Hepatocyte (in vitro differentiated cells): ENCODE results near the gene ABCF2. TPM values are rescaled to one million over a fixed set of nuclear protein-coding genes. Genes with fewer than 3 reads are reported as not detected.

Source experiments
- DNase-seq: peaks from one replicate; pipeline ENCODE4 v3.0.0-alpha.2; 2016; ENCODE audit warnings: low spot score
- H2AFZ ChIP-seq: fragments of 200-600 bp; sonication (generic); 2 replicates; pipeline ENCODE4 v1.6.0; 2016; ENCODE audit warnings: antibody characterized with exemption, mild to moderate bottlenecking
- H3K27ac ChIP-seq: fragments of 200-600 bp; sonication (generic); 2 replicates; pipeline ENCODE4 v1.5.1; 2016; ENCODE audit warnings: mild to moderate bottlenecking
- H3K27me3 ChIP-seq: fragments of 200-600 bp; sonication (generic); 2 replicates; pipeline ENCODE4 v1.6.1; 2016
- H3K36me3 ChIP-seq: fragments of 200-600 bp; sonication (generic); replicated peaks from 2 replicates; pipeline ENCODE4 v1.5.1; 2016; ENCODE audit warnings: low read depth; ENCODE audit not compliant: insufficient read depth
- H3K4me1 ChIP-seq: fragments of 200-600 bp; sonication (generic); 2 replicates; pipeline ENCODE4 v1.5.1; 2016; ENCODE audit warnings: mild to moderate bottlenecking, moderate library complexity; ENCODE audit not compliant: insufficient read depth
- H3K4me2 ChIP-seq: fragments of 200-600 bp; sonication (generic); 2 replicates; pipeline ENCODE4 v1.6.0; 2016
- H3K4me3 ChIP-seq: fragments of 200-600 bp; sonication (generic); 2 replicates; pipeline ENCODE4 v1.5.1; 2016; ENCODE audit warnings: mild to moderate bottlenecking
- H3K79me2 ChIP-seq: fragments of 200-600 bp; sonication (generic); 2 replicates; pipeline ENCODE4 v1.6.0; 2017; ENCODE audit warnings: mild to moderate bottlenecking
- H3K9me2 ChIP-seq: fragments of 200-600 bp; sonication (generic); replicated peaks from 2 replicates; pipeline ENCODE4 v1.6.0; 2017; ENCODE audit warnings: mild to moderate bottlenecking; ENCODE audit not compliant: insufficient read depth
- H3K9me3 ChIP-seq: fragments of 200-600 bp; sonication (generic); 2 replicates; pipeline ENCODE4 v1.5.1; 2016; ENCODE audit warnings: low read depth, mild to moderate bottlenecking
- H4K20me1 ChIP-seq: fragments of 200-600 bp; sonication (generic); 2 replicates; pipeline ENCODE4 v1.6.0; 2016; ENCODE audit warnings: mild to moderate bottlenecking; ENCODE audit not compliant: insufficient read depth, poor library complexity, severe bottlenecking
- EZH2 ChIP-seq: fragments of 200-600 bp; sonication (generic); IDR thresholded peaks from 2 replicates; pipeline ENCODE4 v1.6.1; 2016; ENCODE audit warnings: antibody characterized with exemption, mild to moderate bottlenecking, borderline replicate concordance
- EZH2phosphoT487 ChIP-seq: fragments of 200-600 bp; sonication (generic); IDR thresholded peaks from one replicate; pipeline ENCODE4 v1.6.1; 2018; ENCODE audit warnings: antibody characterized with exemption, mild to moderate bottlenecking, low read depth, moderate library complexity; ENCODE audit not compliant: unreplicated experiment, severe bottlenecking
- WGBS: methylation state at CpG from one replicate; pipeline ENCODE4 v1.1.6; 2016; ENCODE audit warnings: low lambda C conversion rate; ENCODE audit errors: missing lambda C conversion rate; 5-methylcytosine and 5-hydroxymethylcytosine counted together
- polyA plus RNA-seq: library from polyadenylated mRNA; unstranded; fragments of >200 nt; fragmentation: Nextera tagmentation; extraction: Ambion mirVana; gene quantifications from 2 replicates; pipeline ENCODE4 v1.2.1, GENCODE V29; 2016
- total RNA-seq: library from RNA; depleted of rRNA; stranded (reverse); fragments of >200 nt; gene quantifications from 2 replicates; pipeline ENCODE4 v1.2.3, GENCODE V29; 2014
- TF ChIP-seq, protein P1 (sequence below): fragments of 200-600 bp; sonication (generic); IDR thresholded peaks from 2 replicates; pipeline ENCODE4 v1.5.1; 2016; ENCODE audit warnings: antibody characterized with exemption, mild to moderate bottlenecking; ENCODE audit not compliant: poor library complexity

The ABCF2 gene
- total and polyA plus RNA-seq, 2 experiments from 2014 or later: 25.6 to 35.3 TPM

- H2AFZ ChIP-seq: no peak overlapping the region
- H3K27me3 ChIP-seq: no peaks in the 10 kb centered on the region
- peak overlapping the region; percentile 93 for H3K4me2 ChIP-seq
- WGBS: 11% methylated on average over 26 of the region's 60 CpGs
- peaks cover 38% of the 10 kb centered on the region for H3K79me2 ChIP-seq
- no peaks in the 10 kb centered on the region for H3K36me3 ChIP-seq
- H3K9me3 ChIP-seq: no peaks in the 10 kb centered on the region
- H3K4me1 ChIP-seq: peaks cover 45% of the 10 kb centered on the region
- TF ChIP-seq, protein P1, sequence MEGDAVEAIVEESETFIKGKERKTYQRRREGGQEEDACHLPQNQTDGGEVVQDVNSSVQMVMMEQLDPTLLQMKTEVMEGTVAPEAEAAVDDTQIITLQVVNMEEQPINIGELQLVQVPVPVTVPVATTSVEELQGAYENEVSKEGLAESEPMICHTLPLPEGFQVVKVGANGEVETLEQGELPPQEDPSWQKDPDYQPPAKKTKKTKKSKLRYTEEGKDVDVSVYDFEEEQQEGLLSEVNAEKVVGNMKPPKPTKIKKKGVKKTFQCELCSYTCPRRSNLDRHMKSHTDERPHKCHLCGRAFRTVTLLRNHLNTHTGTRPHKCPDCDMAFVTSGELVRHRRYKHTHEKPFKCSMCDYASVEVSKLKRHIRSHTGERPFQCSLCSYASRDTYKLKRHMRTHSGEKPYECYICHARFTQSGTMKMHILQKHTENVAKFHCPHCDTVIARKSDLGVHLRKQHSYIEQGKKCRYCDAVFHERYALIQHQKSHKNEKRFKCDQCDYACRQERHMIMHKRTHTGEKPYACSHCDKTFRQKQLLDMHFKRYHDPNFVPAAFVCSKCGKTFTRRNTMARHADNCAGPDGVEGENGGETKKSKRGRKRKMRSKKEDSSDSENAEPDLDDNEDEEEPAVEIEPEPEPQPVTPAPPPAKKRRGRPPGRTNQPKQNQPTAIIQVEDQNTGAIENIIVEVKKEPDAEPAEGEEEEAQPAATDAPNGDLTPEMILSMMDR: peak; percentile 70
- TF ChIP-seq EZH2phosphoT487: no peak
- peak; percentile 83 for DNase-seq
- no peaks in the 10 kb centered on the region for H3K9me2 ChIP-seq
- peak overlapping the region; percentile 10 for H3K4me3 ChIP-seq
- H4K20me1 ChIP-seq: peaks cover 15% of the 10 kb centered on the region
- H3K27ac ChIP-seq: peak overlapping the region; percentile 17
These were observed 18.5 kb upstream of the ABCF2 start for GRCh38 chr7:151245360-151246101.

DNA sequence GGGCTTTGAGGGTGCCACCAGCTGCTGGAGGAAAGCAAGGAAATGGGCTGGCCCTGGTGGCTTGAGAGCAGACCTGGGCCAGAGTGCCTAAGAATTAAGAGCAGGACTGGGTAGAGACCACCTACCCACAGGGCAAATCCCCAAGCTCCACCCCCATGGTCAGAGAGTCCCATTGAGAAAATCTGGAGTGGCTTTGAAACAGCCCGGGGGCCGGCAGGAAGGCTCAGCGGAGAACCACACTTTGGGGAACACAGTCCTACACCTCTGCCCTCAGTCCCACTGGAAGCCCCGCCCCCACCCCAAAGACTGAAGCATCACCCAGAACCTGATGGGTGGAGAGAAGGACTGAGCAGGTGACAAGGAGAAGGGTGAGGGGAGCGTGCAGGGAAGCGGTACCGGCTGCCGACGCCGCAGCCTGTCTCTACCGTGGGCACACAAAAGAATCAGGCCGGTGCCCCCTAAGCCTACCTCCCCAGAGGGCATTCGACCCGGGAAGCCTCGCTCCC is 17.9 kb upstream of the ABCF2 start:
- Histone ChIP-seq H3K4me2 (peak overlapping the region; percentile 93), H3K36me3 (no peaks in the 10 kb centered on the region), H3K9me2 (no peaks in the 10 kb centered on the region), H3K79me2 (peaks cover 34% of the 10 kb centered on the region), H3K4me3 (peak overlapping the region; percentile 10), H3K9me3 (no peaks in the 10 kb centered on the region), H3K27me3 (no peaks in the 10 kb centered on the region), H3K4me1 (peaks cover 38% of the 10 kb centered on the region), H2AFZ (no peak overlapping the region), H3K27ac (peak overlapping the region; percentile 27), H4K20me1 (peaks cover 15% of the 10 kb centered on the region)
- DNase-seq: no peak
- 18% methylated on average over 12 of the region's 15 CpGs for WGBS
- no peak for TF ChIP-seq EZH2phosphoT487
- no peak for TF ChIP-seq EZH2
- TF ChIP-seq, protein P1: no peak

DNA sequence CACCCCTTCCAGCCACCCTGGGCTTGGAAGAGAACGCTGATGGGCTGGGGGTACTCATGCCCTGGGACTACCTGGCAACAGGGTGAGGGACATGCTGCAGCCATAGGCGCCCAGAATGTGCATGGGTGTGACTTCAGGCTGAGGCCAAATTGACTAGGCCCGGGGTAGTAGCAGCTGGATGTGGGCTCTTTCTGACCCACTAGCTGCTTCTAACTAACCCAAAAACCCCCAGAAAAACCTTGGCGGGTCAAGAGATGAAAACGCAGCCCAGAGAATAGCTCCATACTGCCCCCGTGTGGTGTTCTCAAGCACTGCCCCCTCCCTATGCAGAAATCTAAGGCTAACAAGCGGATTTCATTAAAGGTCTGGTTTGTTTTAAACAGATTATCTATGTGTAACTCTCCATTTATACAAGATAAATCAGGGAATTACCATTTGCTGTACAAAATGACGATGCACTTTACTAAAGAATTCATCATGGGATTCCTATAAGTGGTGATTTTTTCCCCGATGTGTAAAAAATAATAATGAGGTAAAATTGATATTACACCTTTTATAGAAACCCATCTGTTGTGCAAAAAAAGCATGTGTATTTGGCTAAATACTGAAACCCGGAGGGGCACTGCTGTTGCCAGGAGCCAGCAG is 17.3 kb upstream of the ABCF2 start:
- Histone ChIP-seq H3K4me3 (no peak overlapping the region), H3K36me3 (no peaks in the 10 kb centered on the region), H3K4me1 (peaks cover 32% of the 10 kb centered on the region), H3K27ac (peak overlapping the region; percentile 27), H3K4me2 (peak overlapping the region; percentile 93), H3K27me3 (no peaks in the 10 kb centered on the region), H3K79me2 (peaks cover 34% of the 10 kb centered on the region), H3K9me2 (no peaks in the 10 kb centered on the region), H2AFZ (no peak overlapping the region), H4K20me1 (peaks cover 18% of the 10 kb centered on the region), H3K9me3 (no peaks in the 10 kb centered on the region)
- DNase-seq: peak; percentile 77
- WGBS: 36% methylated on average over 10 of the region's 10 CpGs
- TF ChIP-seq EZH2: no peak
- no peak for TF ChIP-seq EZH2phosphoT487
- TF ChIP-seq, protein P1: peak; percentile 76
